PFSK-1 (cell line): ENCODE measurements around the gene DENND2A.

ENCODE experiments used
- FOXP2 ChIP-seq: optimal IDR thresholded peaks from 2 replicates; pipeline ENCODE3; 2011; ENCODE audit warnings: borderline replicate concordance, control low read depth, inconsistent platforms; ENCODE audit not compliant: insufficient read depth; ENCODE audit errors: extremely low read length, extremely low read depth
- POLR2AphosphoS5 ChIP-seq: IDR thresholded peaks from 2 replicates; pipeline ENCODE4 v1.6.1; 2012; ENCODE audit warnings: low read depth, mild to moderate bottlenecking, control low read depth, low read length, moderate library complexity
- SIN3A ChIP-seq: IDR thresholded peaks from 2 replicates; pipeline ENCODE4 v1.6.1; 2012; ENCODE audit warnings: mild to moderate bottlenecking, low read length, moderate library complexity, borderline replicate concordance; ENCODE audit not compliant: insufficient read depth
- TAF1 ChIP-seq: IDR thresholded peaks from 2 replicates; pipeline ENCODE4 v1.6.1; 2012; ENCODE audit warnings: low read length, control low read depth, borderline replicate concordance; ENCODE audit not compliant: insufficient read depth
- TF ChIP-seq, protein P1 (sequence below), 2 experiments: IDR thresholded peaks; 2 replicates each; pipeline versions ENCODE4 v1.6.1 to v1.8.0; 2011 to 2012; ENCODE audit warnings: low read depth in 2 of 2, low read length in 2 of 2, control low read depth in 1 of 2, inconsistent platforms in 1 of 2, mild to moderate bottlenecking in 1 of 2, moderate library complexity in 1 of 2; ENCODE audit not compliant: insufficient read depth in 1 of 2

Gene DENND2A

DNA sequence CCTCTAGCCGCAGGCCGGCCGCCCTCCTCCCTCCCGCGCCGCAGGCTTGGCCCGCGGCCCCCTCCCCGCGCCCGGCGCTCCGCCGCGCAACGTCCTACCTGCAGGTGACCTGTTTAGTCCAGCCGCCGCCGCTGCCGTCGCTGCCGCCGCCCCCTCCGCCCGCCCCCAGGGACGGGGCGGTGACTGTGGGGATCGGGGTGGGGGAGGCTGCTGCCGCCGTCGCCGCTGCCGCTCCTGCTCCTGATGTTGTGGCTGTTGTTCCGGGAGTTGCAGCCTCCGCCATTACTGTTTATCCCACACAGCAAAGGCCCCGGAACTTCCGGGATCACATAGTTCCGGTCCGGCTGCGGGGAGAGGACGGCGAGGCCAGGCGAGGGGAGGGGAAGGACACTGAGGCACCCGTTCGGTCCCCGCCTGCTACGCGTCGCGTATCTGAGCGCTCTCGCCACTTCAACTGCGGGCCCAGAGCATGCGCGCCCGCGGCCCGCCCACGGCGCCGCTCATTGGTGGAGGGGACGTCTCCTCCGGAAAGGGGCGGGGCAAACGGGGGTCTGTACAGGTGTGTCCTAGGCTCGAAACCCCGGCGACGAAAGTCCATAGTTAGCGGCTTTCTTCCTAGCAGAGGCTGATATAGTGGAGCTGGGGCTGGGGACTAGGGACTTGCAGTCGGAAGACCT lies 161.4 kb downstream of the DENND2A start, which contains the start of gene MKRN1:
MKRN1 (minus strand) TSS at position 444 of the 677 bp plus-strand sequence; CDS start at position 283, 161 bp downstream.
- TF ChIP-seq FOXP2 (peak; percentile 95), POLR2AphosphoS5 (peak; percentile 38; the same call in 1 of the 2 replicates), TAF1 (peak; percentile 61; the same call in 1 of the 2 replicates), SIN3A (no peak)
- TF ChIP-seq, protein P1, sequence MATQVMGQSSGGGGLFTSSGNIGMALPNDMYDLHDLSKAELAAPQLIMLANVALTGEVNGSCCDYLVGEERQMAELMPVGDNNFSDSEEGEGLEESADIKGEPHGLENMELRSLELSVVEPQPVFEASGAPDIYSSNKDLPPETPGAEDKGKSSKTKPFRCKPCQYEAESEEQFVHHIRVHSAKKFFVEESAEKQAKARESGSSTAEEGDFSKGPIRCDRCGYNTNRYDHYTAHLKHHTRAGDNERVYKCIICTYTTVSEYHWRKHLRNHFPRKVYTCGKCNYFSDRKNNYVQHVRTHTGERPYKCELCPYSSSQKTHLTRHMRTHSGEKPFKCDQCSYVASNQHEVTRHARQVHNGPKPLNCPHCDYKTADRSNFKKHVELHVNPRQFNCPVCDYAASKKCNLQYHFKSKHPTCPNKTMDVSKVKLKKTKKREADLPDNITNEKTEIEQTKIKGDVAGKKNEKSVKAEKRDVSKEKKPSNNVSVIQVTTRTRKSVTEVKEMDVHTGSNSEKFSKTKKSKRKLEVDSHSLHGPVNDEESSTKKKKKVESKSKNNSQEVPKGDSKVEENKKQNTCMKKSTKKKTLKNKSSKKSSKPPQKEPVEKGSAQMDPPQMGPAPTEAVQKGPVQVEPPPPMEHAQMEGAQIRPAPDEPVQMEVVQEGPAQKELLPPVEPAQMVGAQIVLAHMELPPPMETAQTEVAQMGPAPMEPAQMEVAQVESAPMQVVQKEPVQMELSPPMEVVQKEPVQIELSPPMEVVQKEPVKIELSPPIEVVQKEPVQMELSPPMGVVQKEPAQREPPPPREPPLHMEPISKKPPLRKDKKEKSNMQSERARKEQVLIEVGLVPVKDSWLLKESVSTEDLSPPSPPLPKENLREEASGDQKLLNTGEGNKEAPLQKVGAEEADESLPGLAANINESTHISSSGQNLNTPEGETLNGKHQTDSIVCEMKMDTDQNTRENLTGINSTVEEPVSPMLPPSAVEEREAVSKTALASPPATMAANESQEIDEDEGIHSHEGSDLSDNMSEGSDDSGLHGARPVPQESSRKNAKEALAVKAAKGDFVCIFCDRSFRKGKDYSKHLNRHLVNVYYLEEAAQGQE (IDR thresholded peaks at IDR 0.05; ENCODE audit: insufficient read depth in 1 of 2, low read depth in 2 of 2, low read length in 2 of 2), result no peak

- TF ChIP-seq SIN3A (0 out of 2 replicates have a peak, but pooled peaks have one; percentile 19), TAF1 (no peak), FOXP2 (no peak), POLR2AphosphoS5 (no peak)
- TF ChIP-seq, protein P1 (IDR thresholded peaks at IDR 0.05; ENCODE audit: insufficient read depth in 1 of 2, low read depth in 2 of 2, low read length in 2 of 2), result no peak
These were observed 162.2 kb downstream of the DENND2A start for GRCh38 chr7:140478246-140479061.

DNA sequence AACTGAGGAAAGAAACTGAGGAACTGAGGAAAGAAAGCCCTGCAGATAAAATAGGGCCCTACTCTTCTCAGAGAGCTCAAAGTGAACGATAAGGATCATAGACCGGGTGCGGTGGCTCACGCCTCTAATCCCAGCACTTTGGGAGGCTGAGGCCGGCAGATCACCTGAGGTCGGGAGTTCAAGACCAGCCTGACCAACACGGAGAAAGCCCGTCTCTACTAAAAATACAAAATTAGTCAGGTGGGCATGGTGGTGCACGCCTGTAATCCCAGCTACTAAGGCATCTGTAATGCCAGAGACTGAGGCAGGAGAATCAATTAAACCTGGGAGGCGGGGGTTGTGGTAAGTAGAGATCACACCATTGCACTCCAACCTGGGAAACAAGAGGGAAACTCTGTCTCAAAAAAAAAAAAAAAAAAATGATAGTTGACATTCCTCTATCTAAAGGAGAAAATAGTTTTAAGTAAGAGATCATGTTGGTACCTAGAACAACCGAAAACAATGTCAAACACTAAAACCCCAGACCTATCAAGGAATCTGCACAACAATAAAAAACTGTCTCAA lies 163.8 kb downstream of the DENND2A start:
- TF ChIP-seq TAF1, result no peak
- no peak for TF ChIP-seq FOXP2
- TF ChIP-seq, protein P1 (IDR thresholded peaks at IDR 0.05; ENCODE audit: insufficient read depth in 1 of 2, low read depth in 2 of 2, low read length in 2 of 2), result no peak
- no peak for TF ChIP-seq SIN3A
- TF ChIP-seq POLR2AphosphoS5, result no peak

DNA sequence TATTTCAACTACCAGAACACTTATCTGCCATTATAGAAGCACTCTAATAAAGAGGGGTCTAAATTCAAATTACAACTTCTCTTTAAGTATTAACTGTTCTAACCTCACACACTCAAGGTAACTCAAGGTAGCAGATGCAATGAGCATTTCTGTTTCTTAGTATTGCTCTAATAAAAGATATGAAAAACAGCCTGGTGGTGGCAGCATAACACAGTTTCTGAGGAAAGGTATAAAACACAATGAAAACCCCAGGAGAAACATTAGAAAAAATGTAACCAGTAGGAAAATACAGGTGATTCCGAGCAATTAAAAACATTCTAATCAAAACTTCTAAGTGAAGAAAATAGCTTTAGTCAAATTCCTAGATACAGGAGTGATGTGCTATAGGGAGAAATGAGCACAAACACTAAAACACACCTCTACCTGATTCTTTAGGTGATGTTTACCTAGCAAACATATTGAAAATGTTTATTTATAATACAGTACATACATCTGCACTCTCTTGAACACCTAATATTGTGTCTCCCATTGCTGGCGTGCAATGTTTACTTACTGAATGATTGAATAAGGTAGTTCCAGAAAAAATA lies 164.8 kb downstream of the DENND2A start:
- no peak for TF ChIP-seq SIN3A
